Right lung (tissue), 10 donors: Measurements from ENCODE around the gene ALOX12. TPM values are rescaled to one million over a fixed set of nuclear protein-coding genes. Genes with fewer than 3 reads are reported as not detected.
A peak's percentile ranks its signal among the peaks of the same experiment; 100 is the strongest.
"Not testable (repeated sequence)": the region's sequence is repeated elsewhere in the genome, so short reads cannot be mapped to it uniquely, and the experiment has no call there.

Source experiments
- DNase-seq, 2 donors: peaks; one replicate each; pipeline ENCODE4 v3.0.0-alpha.2; 2013
- long read RNA-seq, 8 donors: transcript quantifications; one replicate each; lab custom pipeline, GENCODE V29; 2026
- polyA plus RNA-seq, 5 donors: library from polyadenylated mRNA; unstranded; fragments of 120-200 nt; gene quantifications; one replicate each; pipeline versions ENCODE4 v1.2.1 to v1.2.3, GENCODE V29; 2013; ENCODE audit warnings: inconsistent platforms in 1 of 5, low replicate concordance in 1 of 5; ENCODE audit not compliant: insufficient read length in 5 of 5, insufficient read depth in 1 of 5

Gene ALOX12, protein sequence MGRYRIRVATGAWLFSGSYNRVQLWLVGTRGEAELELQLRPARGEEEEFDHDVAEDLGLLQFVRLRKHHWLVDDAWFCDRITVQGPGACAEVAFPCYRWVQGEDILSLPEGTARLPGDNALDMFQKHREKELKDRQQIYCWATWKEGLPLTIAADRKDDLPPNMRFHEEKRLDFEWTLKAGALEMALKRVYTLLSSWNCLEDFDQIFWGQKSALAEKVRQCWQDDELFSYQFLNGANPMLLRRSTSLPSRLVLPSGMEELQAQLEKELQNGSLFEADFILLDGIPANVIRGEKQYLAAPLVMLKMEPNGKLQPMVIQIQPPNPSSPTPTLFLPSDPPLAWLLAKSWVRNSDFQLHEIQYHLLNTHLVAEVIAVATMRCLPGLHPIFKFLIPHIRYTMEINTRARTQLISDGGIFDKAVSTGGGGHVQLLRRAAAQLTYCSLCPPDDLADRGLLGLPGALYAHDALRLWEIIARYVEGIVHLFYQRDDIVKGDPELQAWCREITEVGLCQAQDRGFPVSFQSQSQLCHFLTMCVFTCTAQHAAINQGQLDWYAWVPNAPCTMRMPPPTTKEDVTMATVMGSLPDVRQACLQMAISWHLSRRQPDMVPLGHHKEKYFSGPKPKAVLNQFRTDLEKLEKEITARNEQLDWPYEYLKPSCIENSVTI
- polyA plus RNA-seq: 1 to 10 TPM; 2.4 to 4.3 (median 3.9) TPM
- long read RNA-seq, donor 1, partial matches to known transcripts: 0 of 6 reads
- long read RNA-seq, donor 1, other reads (novel, unspliced or antisense): 6 of 6 reads
- long read RNA-seq, donor 2: 0 reads
- long read RNA-seq, donor 3, partial matches to known transcripts: 5 of 5 reads
- long read RNA-seq, donor 3, other reads (novel, unspliced or antisense): 0 of 5 reads
- long read RNA-seq, donor 4: 0 reads
- long read RNA-seq, donor 5: 0 reads
- long read RNA-seq, donor 6: 0 reads
- long read RNA-seq, donor 7: 0 reads
- long read RNA-seq, donor 8: 0 reads

DNA sequence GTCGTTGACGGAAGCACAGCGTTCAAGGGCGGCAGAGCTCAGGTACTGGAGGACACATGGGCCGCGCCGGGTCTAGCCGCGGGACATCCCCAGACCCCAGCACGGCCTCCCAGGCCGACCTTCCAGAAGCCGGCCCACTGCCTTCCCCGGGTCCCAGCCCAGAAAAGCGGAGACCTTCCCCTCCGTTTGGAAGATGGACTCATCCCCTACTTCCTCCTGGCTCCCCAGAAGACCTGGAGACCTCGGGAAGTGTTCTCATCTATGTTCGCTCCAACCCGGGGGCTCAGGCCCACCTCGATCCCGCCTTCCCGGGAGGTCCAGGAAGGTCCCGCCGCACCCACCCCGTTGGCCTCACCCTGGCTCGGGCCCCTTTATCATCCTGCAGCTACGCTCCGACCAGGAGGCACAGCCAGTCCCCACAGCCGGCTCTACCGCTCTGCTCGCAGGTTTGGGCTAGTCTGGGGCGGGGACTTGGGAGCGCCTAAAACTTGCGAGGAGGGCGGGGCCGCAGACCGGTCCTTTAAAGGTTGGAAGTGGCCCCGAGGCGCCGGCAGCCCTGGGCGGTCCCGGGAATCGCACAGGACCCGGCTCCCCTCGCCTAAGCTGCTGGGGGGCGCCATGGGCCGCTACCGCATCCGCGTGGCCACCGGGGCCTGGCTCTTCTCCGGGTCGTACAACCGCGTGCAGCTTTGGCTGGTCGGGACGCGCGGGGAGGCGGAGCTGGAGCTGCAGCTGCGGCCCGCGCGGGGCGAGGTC lies at the start of gene ALOX12:
TSS of gene ALOX12 (plus strand) at position 550 of the 756 bp plus-strand sequence. CDS start at position 619, 69 bp downstream.
- DNase-seq: no peak

DNA sequence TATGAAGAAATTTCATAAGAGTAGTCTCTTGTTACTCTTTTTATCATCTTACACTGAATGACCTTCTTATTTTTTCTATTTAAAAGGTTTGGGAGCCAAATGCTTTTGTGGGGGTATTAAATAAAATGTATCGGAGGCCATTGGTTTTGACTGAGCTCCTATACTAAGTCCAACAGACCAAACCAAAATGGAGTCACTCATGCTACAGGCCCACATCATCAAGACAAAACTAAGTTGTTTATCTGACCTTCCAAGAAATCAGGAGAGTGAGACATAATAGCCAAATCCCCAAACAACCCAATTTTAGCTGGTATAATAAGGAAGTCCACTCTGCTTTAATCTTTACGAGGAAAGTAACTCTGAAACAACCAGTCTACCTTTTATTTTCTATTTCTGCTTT lies 48.1 kb upstream of the ALOX12 start:
- DNase-seq: no peak

DNA sequence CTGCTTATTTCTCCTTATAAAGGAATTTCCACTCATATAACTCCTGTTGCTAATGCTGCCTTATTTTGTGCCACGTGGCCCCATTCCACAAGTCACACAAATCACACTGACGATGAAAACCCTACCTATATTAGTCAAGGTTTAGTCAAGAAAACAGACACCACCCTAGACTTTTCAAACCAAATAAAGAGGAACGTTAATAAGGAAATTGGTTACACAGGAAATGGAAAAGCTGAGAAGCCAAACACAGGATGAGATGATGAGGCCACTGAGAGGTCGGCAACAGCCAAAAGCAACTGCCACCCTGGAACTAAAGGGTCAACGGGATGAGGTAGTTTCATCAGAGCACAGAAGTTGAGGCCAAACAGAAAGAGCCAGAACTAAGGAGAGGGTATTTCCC lies 47.3 kb upstream of the ALOX12 start:
- DNase-seq: no peak

DNA sequence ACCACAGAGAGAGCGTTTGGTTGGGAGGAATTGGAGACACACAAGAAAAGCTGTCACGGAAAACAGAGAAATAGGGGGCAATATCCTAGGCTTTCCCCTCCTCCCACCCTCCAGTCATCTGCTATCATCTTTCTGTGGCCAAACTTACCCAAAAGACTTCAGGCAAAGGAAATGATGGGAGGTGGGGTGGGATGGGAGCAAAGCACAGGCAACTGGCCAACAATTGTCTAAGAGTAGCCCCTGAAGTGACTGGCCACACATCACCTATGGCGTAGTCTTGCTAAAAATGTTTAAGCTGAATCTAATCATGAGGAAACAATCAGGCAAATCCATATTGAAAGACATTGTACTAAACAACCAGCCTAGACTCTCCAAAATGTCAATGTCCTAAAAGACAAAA lies 46.9 kb upstream of the ALOX12 start:
- no peak for DNase-seq

DNA sequence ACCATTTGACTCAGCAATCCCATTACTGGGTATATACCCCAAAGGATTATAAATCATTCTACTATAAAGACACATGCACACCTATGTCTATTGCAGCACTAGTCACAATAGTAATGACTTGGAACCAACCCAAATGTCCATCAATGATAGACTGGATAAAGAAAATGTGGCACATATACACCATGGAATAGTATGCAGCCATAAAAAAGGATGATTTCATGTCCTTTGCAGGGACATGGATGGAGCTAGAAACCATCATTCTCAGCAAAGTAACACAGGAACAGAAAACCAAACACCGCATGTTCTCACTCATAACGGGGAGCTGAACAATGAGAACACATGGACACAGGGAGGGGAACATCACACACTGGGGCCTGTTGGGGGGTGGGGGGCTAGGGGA lies 44.9 kb upstream of the ALOX12 start:
- not testable (repeated sequence) for DNase-seq

DNA sequence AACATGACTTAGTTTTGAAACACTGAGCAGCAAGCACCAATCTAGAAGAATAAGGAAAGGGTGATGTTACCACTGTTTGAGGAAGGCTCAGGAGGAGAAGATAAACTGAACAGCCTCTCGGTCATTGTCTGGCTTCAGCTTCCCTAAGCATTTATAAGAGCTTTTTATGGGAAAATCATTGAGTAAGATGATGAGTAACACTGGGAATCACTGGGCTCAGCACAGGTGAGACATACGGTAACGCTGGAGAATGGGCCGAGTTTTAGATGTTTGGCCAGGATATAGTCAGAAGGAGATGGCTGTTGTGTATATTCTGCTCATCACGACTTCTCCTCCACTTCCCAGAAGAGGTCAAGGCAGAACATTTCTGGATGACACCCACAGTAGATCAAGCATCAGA lies 42.2 kb upstream of the ALOX12 start:
- DNase-seq: no peak

DNA sequence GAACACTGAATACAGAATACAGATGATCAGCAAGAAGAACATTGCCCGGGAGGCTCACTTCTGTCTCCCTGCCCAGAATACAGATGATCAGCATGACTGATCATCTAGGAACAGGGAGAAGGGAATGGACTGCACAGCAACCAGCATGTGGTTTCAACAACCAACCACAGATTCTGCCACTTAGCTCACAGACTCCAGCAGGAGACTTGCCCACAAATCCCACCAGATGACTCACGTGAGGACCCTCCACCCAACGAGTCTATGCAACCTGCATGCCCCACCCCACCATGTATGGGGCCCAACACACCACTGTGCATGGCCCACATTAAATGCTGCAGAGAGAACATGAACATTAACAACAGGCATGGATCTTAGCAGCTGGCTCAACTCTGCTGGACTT lies 36.1 kb upstream of the ALOX12 start:
- DNase-seq: no peak

DNA sequence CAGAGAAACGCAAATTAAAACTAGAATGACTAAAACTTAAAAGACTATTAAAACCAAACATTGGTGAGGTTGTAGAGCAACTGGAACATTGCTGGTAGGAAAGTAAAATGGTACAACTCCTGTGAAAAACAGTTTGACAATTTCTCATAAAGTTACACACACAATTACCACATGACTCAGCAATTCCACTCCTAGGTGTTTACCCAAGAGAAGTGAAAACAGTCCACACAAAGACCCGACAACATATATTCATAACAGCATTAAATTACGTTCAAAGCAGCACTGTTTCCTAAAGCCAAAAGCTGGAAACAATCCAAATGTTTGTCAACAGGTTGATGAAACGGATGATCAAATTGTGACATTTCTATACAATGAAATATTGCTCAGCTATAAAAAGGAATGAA lies 26.5 kb upstream of the ALOX12 start:
- no peak for DNase-seq

DNA sequence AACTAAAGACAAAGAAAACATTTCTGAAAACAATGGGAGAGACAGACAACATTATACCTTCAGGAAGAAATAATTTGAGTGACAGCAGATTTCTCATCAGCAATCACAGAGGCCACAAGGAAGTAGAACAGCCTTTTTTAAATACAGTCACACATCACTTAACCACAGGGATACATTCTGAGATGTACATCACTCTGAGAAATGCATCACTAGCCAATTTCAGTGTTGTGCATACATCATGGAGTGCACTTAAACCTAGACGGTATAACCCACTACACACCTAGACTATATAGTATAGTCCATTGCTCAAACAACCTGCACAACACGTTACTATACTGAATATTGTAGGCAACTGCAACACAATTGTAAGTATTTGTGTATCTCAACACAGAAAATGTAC lies 24.9 kb upstream of the ALOX12 start:
- no peak for DNase-seq

DNA sequence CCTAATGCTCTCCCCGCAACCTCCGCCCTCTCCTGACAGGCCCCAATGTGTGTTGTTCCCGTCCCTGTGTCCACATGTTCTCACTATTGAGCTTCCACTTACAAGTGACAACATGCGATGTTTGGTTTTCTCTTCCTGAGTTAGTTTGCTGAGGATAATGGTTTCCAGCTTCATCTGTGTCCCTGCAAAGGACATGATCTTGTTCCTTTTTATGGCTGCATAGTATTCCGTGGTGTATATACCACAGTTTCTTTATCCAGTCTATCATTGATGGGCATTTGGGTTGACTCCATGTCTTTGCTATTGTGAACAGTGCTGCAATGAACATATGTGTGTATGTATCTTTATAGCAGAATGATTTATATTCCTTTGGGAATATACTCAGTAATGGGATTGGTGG lies 16.4 kb upstream of the ALOX12 start:
- not testable (repeated sequence) for DNase-seq

DNA sequence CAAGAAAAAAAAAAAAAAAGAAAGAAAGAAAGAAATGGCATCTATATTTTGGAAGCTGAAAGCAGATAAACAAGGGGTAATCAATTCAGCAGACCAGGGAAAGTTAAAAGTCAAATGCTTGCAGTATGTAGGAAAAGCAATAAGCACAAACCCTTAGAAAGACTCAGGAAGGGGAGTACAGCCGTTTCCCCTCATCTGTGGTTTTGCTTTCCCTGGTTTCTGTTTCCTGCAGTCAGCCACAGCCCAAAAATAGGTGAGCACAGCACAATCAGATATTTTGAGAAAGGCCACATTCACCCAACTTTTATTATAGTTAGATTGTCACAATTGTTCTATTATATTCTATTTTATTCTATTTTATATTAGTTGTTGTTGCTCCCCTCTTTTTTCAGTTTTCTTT lies 14.4 kb upstream of the ALOX12 start:
- no peak for DNase-seq

DNA sequence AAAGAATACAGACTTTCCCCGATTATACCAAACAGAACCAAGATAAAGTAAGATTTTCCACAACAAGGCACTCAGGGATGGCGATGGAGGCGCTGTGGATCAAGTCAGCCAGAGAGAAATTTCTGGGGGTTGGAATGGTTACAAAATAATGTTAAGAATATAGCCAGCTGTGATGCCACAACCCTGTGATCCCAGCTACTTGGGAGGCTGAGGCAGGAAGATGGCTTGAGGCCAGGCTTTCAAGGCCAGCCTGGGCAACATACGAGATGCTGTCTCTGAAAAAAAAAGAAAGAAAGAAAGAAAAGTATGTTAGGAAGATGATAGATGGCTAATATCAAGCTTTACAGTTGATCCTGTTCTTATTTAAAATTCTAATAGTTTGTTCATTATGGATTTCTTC lies 10.6 kb upstream of the ALOX12 start:
- no peak for DNase-seq

DNA sequence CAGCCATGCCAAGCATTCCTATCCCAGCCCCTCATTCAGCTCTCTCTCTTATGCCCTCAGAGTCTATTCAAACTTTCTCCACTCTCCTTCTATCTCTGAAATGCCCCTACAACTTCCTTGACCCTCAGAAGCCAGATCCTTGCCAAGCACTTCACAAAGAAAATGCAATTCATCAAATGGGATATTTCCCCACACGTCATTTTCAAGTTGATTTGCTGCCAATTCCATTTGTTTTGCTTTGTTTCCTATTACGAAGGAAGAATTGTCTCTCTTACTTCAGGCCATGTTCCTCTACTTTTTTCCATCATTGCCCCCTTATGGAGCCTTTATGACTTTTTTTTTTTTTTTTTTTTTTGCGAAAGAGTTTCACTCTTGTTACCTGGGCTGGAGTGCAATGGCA lies 9.2 kb upstream of the ALOX12 start:
- DNase-seq: peak; percentile 35 to 37

DNA sequence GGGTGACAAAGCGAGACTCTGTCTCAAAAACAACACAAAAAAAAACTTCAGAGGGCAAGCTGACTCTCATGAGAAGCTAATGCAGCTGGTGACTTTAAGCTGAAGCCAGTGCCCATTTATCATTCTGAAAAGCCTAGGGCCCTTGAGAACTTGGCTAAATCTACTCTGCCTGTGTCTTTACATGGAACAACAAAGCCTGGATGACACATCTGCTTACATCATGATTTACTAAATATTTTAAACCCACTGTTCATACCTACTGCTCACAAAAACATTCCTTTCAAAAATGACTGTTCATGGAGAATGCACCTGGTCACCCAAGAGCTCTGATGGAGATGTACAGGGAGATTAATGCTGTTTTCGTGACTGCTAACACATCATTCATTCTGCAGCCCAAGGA lies 6.1 kb upstream of the ALOX12 start:
- no peak for DNase-seq

DNA sequence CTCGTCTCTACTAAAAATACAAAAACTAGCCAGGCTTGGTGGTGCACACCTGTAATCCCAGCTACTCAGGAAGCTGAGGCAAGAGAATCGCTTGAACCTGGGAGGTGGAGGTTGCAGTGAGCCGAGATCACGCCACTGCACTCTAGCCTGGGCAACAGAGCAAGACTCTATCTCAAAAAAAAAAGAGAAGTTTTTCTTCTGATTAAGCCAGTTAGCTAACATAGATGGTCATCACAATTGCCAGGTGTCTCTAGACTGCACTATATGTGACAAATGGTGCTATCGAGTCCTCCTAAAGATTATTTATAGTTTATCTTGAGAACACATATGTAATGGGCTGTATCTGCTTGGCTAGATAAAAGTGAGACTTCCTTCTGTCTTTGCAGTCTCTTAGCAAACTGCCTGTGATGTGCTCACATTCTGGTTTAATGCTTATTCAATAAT lies 2.2 kb upstream of the ALOX12 start:
- DNase-seq: not testable (repeated sequence)

DNA sequence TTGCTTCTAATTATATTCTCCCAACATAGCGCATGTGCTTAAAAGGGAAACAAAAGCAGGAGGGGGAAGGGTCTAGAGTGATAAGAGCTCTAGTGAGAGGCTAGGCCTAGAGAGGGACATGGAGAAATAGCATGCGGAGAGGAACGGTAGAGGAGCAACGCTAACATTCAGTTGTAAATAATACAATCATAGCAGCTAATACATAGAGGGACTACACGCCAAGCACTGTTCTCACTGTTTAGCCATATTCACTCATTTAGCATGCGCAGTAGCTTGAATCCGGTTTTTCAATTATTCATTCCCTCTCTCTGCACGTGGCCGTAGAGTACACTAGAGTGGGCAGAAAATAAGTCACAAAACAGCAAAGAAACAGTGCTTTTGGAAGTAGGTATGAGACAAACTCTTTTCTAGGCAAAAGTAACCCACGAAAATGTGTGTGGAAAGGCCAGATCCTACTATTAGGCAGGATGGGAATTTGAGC lies 1.7 kb upstream of the ALOX12 start:
- no peak for DNase-seq

DNA sequence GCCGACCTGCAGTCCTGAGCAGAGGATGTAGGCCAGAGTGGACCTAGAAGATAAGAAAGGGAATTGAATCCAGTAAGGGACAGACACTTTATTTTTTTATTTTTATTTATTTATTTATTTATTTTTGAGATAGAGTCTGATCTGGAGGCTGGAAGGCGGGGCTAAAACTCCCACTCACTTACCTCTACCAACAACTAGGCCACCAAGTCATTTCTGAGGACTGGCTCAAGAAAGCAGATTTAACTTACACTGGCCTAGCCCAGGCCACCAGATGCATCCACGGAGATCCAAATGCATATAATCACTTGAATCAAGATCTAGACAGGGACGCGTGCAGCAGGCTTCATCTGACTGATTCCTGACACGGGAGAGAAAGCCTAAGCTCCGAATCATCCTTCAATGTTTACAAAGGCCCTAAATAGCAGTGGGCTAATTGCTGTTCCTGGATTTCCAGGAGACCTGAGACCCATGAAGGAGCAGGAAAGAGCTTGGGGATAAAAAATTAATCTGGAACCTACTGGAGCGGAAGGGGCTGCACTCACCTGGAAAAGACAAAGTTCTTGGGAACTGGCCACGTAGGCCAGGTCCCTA lies 1.1 kb upstream of the ALOX12 start:
- DNase-seq: no peak

DNA sequence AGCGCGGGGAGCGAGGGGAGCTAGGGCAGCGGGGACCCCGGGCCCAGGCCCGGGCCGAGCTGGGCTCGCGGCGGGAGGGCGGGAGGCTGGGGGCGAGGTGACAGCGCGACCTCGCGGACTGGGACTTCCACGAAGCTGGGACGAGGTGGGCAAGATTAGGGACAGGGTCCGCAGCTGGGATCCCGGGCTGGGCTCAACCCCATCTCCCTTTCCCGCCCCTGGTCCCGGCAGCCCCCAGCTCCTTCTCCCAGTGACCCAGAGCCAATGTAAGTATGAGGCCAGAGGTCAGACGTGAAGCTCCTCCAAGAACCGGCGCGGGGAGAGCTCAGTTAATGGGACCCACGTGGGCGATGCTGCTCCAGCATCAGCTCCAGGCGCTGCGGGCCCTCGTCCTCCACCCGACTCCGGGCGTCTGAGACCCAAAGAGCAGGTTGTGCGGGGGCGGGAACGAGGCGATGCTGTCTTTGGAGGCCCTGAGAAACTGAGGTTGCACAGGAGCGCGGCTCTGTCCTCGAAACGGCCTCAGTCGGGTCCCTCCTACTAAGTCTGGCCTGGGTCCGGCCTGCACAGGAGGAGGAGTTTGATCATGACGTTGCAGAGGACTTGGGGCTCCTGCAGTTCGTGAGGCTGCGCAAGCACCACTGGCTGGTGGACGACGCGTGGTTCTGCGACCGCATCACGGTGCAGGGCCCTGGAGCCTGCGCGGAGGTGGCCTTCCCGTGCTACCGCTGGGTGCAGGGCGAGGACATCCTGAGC lies 585 bp downstream of the ALOX12 start:
- no peak for DNase-seq

DNA sequence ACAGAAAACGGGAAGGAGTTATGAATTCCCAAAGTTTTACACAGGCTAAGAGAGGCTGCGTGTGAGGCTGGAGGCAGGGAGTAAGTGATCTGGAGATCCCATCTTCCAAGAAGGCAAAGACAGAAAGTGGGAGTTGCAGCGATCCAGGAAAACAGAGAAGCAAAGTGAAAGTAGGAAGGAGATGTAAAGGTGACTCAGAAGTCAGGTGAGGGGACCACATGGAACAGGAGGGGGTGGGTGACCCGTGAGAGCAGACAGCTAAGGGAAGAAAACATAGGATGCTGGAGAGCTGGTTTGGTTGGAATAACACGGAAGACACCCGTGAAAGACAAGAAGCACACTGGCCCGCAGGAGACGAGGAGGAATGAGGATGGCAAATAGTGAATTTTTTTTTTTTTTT lies 1.3 kb downstream of the ALOX12 start:
- no peak for DNase-seq

DNA sequence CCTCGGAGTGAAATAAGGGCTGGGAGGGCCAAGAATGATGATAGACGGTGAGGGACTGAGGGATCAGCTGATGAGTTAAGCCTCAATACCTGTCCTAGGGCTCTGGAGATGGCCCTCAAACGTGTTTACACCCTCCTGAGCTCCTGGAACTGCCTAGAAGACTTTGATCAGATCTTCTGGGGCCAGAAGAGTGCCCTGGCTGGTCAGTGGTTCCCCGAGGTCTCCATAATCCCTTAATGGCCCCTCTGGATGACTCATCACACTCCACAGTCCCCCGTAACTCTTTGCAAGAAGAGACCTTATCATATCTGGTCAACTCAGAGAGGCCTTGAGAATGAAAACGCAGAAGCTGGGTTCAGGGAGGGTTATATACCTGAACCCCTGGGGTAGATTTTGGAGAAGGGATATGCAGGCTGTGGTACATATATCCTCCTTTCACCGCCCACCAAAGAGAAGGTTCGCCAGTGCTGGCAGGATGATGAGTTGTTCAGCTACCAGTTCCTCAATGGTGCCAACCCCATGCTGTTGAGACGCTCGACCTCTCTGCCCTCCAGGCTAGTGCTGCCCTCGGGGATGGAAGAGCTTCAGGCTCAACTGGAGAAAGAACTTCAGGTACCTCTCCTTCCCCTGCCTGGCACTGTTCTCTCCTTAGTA lies 3.1 kb downstream of the ALOX12 start:
- DNase-seq: no peak
